NCI-H1048 (cell line): ENCODE results near the gene NEMP2.

Experiments
- DNase-seq: peaks from one replicate; lab custom pipeline; 2025; lab: John Stamatoyannopoulos, UW

The NEMP2 gene

GRCh38 chr2:190534310-190535120 lies at the start of gene NEMP2:
NEMP2 (minus strand) TSS chr2:190534722; CDS start chr2:190534655, 67 bp downstream.
- no peak for DNase-seq

GRCh38 chr2:190583507-190584337 lies 49.2 kb upstream of the NEMP2 start:
- no peak for DNase-seq

GRCh38 chr2:190582736-190583506 lies 48.4 kb upstream of the NEMP2 start:
- no peak for DNase-seq

GRCh38 chr2:190582019-190582418 lies 47.5 kb upstream of the NEMP2 start:
- DNase-seq, result no peak

- no peak for DNase-seq
These were observed 45.7 kb upstream of the NEMP2 start for GRCh38 chr2:190579915-190580846.

GRCh38 chr2:190579058-190579410 lies 44.5 kb upstream of the NEMP2 start:
- no peak for DNase-seq

GRCh38 chr2:190578158-190579057 lies 43.9 kb upstream of the NEMP2 start:
- no peak for DNase-seq

GRCh38 chr2:190576573-190576972 lies 42.1 kb upstream of the NEMP2 start:
- peak; percentile 12 for DNase-seq

GRCh38 chr2:190575263-190575662 lies 40.7 kb upstream of the NEMP2 start:
- DNase-seq, result no peak

GRCh38 chr2:190574169-190574568 lies 39.6 kb upstream of the NEMP2 start:
- DNase-seq, result no peak

- no peak for DNase-seq
These were observed 37.7 kb upstream of the NEMP2 start for GRCh38 chr2:190572246-190572645.

- peak; percentile 57 for DNase-seq
These were observed 37.2 kb upstream of the NEMP2 start for GRCh38 chr2:190571686-190572085.

GRCh38 chr2:190570871-190571270 lies 36.3 kb upstream of the NEMP2 start:
- no peak for DNase-seq

- DNase-seq, result no peak
These were observed 35.7 kb upstream of the NEMP2 start for GRCh38 chr2:190569994-190570755.

GRCh38 chr2:190564838-190565237 lies 30.3 kb upstream of the NEMP2 start:
- no peak for DNase-seq

- no peak for DNase-seq
These were observed 29.1 kb upstream of the NEMP2 start for GRCh38 chr2:190563646-190564045.

- no peak for DNase-seq
These were observed 28.6 kb upstream of the NEMP2 start for GRCh38 chr2:190563109-190563508.

GRCh38 chr2:190562121-190562520 lies 27.6 kb upstream of the NEMP2 start:
- no peak for DNase-seq

- no peak for DNase-seq
These were observed 26.6 kb upstream of the NEMP2 start for GRCh38 chr2:190561094-190561493.
